AG10803 (cell line): Measurements from ENCODE around the gene LVRN.

Experiments used
- DNase-seq: peaks from one replicate; pipeline ENCODE4 v3.0.0; 2010; ENCODE audit warnings: low read depth
- H3K4me3 ChIP-seq: 2 replicates; pipeline ENCODE4 v1.5.1; 2011; ENCODE audit warnings: mild to moderate bottlenecking, low read length, control low read depth
- TF ChIP-seq, protein P1 (sequence below): conservative IDR thresholded peaks from 2 replicates; pipeline ENCODE4 v1.5.1; 2011; ENCODE audit warnings: mild to moderate bottlenecking, low read length, control low read depth, inconsistent platforms

Gene LVRN

DNA sequence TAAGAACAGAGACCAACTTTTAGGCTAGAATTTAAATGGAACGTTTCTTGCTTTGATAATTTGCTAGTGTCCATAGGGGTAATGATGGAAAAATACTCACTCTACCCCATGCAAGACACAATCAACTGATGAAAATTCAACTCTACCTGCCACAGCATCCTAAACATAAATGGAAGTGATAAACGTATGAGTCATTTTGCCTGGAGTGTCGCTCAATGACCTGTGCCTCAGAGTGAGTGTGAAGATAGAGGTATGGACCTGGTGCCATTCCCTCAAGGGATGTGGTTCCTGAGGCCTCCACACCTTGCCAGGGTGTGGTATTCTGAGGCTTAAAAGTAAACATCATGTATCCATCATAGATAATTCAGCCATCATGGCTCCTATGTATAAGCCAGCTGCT is 84.0 kb downstream of the LVRN start:
- no peak overlapping the region for H3K4me3 ChIP-seq
- TF ChIP-seq, protein P1, sequence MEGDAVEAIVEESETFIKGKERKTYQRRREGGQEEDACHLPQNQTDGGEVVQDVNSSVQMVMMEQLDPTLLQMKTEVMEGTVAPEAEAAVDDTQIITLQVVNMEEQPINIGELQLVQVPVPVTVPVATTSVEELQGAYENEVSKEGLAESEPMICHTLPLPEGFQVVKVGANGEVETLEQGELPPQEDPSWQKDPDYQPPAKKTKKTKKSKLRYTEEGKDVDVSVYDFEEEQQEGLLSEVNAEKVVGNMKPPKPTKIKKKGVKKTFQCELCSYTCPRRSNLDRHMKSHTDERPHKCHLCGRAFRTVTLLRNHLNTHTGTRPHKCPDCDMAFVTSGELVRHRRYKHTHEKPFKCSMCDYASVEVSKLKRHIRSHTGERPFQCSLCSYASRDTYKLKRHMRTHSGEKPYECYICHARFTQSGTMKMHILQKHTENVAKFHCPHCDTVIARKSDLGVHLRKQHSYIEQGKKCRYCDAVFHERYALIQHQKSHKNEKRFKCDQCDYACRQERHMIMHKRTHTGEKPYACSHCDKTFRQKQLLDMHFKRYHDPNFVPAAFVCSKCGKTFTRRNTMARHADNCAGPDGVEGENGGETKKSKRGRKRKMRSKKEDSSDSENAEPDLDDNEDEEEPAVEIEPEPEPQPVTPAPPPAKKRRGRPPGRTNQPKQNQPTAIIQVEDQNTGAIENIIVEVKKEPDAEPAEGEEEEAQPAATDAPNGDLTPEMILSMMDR, result no peak
- no peak for DNase-seq

DNA sequence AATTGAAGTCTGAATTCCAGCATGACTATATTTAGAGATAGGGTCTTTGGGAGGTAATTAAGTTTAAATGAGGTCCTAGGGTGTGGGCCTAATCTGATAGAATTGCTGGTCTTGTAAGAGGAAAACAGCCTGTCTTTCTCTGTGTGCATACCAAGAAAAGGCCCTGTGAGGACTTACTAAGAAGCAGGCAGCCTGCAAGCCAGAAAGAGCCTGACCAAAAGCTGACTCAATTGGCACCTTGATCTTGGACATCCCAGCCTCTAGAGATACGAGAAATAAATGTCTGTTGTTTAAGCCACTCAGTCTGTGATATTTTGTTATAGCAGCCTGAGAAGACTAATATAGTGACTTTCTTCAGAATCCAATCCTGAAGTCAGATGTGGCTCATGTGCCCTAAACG is 84.5 kb downstream of the LVRN start:
- TF ChIP-seq, protein P1, result no peak
- no peak overlapping the region for H3K4me3 ChIP-seq
- DNase-seq, result no peak

DNA sequence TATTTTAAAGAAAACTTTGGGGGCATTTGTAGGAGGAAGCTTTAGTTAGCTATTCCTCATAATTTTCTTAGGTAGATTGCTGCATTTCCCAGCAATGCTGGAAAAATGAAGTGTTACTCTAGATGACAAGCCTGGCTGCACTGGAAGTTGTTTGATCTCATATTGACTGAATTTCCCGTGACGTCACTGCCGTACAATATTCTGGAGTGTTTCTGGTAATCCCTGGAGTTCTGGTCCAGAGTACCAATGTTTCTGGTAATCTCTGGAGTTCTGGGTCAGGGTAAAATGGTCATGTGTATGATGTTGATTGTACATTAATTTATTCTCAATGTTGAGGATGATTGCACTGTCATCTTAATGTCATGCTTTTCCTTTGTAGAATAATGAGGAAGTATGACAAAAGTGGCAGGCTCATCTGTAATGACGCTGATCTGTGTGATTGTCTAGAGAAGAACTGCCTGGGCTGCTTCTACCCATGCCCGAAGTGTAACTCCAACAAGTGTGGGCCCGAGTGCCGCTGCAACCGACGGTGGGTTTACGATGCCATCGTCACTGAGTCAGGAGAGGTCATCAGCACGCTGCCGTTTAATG is 96.2 kb downstream of the LVRN start:
- TF ChIP-seq, protein P1, result no peak
- no peak for DNase-seq
- H3K4me3 ChIP-seq, result no peak overlapping the region

DNA sequence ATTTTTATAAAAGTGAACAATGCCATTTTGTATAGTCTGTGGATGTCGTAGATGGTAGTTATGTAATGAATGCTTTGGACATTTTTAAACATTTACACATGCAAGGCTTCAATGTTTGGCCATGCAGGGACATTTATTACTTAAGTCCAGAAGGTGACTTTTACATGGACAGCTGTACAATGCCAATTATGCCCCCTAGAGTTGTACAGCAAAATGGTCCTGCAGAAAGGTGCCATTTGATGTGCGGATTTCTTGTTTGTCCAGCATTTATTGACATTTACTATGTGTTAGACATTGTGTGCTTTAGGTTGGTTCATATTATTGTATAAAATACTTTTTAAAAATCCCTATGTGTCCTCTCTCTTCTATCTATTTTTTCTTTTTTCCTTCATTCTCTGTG is 100.1 kb downstream of the LVRN start:
- H3K4me3 ChIP-seq, result no peak overlapping the region
- TF ChIP-seq, protein P1, result no peak
- DNase-seq, result no peak

DNA sequence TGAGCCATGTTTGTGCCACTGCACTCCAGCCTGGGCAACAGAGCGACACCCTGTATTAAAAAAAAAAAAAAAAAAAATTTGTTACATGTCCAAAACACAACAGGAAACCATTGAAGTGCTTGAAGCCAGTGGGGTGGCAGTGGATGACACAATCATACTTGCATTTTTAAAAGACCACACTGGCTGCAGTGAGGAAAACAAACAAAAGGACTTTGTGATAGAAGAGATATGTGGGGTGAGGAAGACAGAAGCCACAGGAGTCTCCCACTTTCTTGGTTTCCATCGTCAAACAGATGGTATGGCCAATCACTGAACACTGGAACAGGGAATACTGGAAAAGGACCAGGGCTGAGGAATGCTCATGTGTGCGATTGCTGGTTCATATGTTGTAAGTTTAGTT is 101.7 kb downstream of the LVRN start:
- H3K4me3 ChIP-seq, result no peak overlapping the region
- TF ChIP-seq, protein P1, result no peak
- DNase-seq, result peak; percentile 22

DNA sequence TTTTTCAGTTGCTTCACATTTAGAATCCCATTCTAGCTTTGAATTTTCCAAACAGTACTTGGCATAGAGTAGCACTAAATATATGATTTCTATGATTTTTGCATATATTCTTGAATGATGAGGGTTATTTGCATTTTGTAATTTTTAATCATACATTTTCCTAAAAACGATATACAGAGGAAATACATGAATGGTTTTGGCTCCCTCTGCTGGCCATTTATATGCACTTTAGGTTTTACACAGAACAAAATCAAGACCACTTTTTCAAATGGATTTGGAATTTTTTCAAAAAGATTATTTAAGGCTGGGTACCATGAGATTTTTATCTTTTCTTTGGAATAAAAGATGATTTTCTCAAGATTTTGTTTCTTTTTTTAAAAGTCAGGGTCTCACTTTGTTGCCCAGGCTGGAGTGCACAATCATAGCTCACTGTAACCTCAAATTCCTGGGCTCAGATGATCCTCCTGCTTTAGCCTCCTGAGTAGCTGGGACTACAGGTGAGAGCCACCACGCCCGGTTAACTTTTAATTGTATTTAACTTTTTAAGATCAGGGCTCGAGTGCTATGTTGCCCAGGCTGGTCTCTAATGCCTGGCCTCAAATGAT is 105.9 kb downstream of the LVRN start:
- H3K4me3 ChIP-seq, result no peak overlapping the region
- TF ChIP-seq, protein P1, result peak; percentile 83
- DNase-seq, result peak; percentile 60

DNA sequence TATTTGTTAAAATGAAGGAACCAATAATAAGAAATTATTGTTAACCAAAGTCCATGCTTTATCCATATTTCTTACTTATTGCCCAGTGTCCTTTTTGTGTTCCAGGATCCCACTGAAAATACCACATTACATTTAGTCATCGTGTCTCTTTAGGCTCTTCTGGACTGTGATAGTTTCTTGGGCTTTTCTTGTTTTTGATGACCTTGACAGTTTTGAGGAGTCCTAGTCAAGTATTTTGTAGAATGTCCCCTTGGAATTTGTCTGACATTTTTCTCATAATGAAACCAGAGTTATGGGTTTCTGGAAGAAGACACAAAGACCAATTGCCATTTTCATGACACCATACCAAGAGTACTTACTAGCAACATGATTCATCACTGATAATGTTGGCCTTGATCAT is 108.9 kb downstream of the LVRN start:
- TF ChIP-seq, protein P1, result no peak
- no peak for DNase-seq
- H3K4me3 ChIP-seq, result no peak overlapping the region
